ENCODE results near the gene TP73.

The TP73 gene

GRCh38 chr1:3681898-3682806, 29.8 kb downstream of the TP73 start:
- no peak overlapping the region for H3K4me3 ChIP-seq (ENCODE audit: low read length)
- TF ChIP-seq, protein P1, sequence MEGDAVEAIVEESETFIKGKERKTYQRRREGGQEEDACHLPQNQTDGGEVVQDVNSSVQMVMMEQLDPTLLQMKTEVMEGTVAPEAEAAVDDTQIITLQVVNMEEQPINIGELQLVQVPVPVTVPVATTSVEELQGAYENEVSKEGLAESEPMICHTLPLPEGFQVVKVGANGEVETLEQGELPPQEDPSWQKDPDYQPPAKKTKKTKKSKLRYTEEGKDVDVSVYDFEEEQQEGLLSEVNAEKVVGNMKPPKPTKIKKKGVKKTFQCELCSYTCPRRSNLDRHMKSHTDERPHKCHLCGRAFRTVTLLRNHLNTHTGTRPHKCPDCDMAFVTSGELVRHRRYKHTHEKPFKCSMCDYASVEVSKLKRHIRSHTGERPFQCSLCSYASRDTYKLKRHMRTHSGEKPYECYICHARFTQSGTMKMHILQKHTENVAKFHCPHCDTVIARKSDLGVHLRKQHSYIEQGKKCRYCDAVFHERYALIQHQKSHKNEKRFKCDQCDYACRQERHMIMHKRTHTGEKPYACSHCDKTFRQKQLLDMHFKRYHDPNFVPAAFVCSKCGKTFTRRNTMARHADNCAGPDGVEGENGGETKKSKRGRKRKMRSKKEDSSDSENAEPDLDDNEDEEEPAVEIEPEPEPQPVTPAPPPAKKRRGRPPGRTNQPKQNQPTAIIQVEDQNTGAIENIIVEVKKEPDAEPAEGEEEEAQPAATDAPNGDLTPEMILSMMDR (conservative IDR thresholded peaks at IDR 0.05; ENCODE audit: low read depth, low read length): no peak
- DNase-seq (ENCODE audit: low read depth): no peak

DNA sequence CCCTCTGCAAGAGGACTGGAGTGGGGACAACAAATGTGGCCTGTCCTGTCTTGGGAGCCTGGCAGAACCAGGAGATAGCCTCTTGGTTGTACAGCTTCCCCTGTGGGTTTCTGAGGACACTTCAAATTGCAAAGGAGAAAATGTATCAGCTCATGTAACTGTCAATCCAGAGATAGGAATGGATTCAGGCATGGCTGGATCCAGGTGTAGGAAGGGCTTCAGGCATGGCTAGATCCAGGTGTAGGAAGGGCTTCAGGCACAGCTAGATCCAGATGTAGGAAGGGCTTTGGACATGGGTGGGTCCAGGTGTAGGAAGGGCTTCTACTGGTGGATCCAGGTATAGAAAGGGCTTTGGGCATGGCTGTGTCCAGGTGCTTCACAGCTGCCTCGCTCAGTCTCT, 30.9 kb downstream of the TP73 start:
- TF ChIP-seq, protein P1 (conservative IDR thresholded peaks at IDR 0.05; ENCODE audit: low read depth, low read length): no peak
- no peak overlapping the region for H3K4me3 ChIP-seq (ENCODE audit: low read length)
- DNase-seq (ENCODE audit: low read depth): no peak

GRCh38 chr1:3683992-3684391, 31.7 kb downstream of the TP73 start:
- no peak overlapping the region for H3K4me3 ChIP-seq (ENCODE audit: low read length)
- TF ChIP-seq, protein P1 (conservative IDR thresholded peaks at IDR 0.05; ENCODE audit: low read depth, low read length): no peak
- DNase-seq (ENCODE audit: low read depth): no peak

GRCh38 chr1:3685222-3685621, 32.9 kb downstream of the TP73 start:
- no peak overlapping the region for H3K4me3 ChIP-seq (ENCODE audit: low read length)
- TF ChIP-seq, protein P1 (conservative IDR thresholded peaks at IDR 0.05; ENCODE audit: low read depth, low read length): no peak
- no peak for DNase-seq (ENCODE audit: low read depth)

- TF ChIP-seq, protein P1 (conservative IDR thresholded peaks at IDR 0.05; ENCODE audit: low read depth, low read length): no peak
- no peak overlapping the region for H3K4me3 ChIP-seq (ENCODE audit: low read length)
- DNase-seq (ENCODE audit: low read depth): no peak
These were observed 33.6 kb downstream of the TP73 start for GRCh38 chr1:3685906-3686305.

DNA sequence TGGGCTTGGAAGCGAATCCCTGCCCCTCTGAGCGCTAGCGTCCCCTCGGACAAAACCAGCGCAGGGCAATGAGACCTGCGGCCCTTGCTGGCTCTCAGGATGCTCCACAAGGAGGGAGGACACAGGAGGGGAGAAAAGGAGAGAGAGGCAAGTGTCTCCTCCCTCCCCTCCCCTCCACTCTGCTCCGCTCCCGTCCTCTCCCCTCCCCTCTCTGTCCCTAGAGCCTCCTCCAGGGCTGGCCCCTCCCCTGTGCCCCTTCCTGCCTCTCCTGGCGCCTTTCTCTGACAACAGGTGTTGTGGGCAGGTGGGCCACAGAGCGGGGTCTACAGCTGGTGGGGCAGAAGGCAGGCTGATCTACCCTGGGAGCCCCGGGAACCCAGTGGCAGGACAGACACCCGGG, 35.2 kb downstream of the TP73 start:
- no peak for DNase-seq (ENCODE audit: low read depth)

More for the DNA sequence above, 35.2 kb downstream of the TP73 start:
- TF ChIP-seq, protein P1 (conservative IDR thresholded peaks at IDR 0.05; ENCODE audit: low read depth, low read length): no peak
- no peak overlapping the region for H3K4me3 ChIP-seq (ENCODE audit: low read length)

Data from retinal pigment epithelial cell (primary cell).